GM21526 (cell line): ENCODE measurements around the gene ZNF488.

Experiments
- ATAC-seq: cut with Tn5 transposase; IDR thresholded peaks from one replicate; pipeline ENCODE4 v1.9.1; 2021; ENCODE audit warnings: moderate library complexity; ENCODE audit not compliant: unreplicated experiment, low FRiP score

Gene ZNF488

GRCh38 chr10:47334466-47335295 is 49.4 kb downstream of the ZNF488 start:
- ATAC-seq: no peak

- no peak for ATAC-seq
These were observed 50.6 kb downstream of the ZNF488 start for GRCh38 chr10:47333532-47333931.

GRCh38 chr10:47332946-47333345 is 51.1 kb downstream of the ZNF488 start:
- ATAC-seq: no peak

GRCh38 chr10:47332371-47332770 is 51.7 kb downstream of the ZNF488 start:
- no peak for ATAC-seq

- no peak for ATAC-seq
These were observed 52.1 kb downstream of the ZNF488 start for GRCh38 chr10:47331954-47332353.

- no peak for ATAC-seq
These were observed 52.6 kb downstream of the ZNF488 start for GRCh38 chr10:47331491-47331890.

GRCh38 chr10:47330804-47331203 is 53.3 kb downstream of the ZNF488 start:
- ATAC-seq: no peak

- no peak for ATAC-seq
These were observed 53.7 kb downstream of the ZNF488 start for GRCh38 chr10:47330366-47330765.

- ATAC-seq: no peak
These were observed 54.2 kb downstream of the ZNF488 start for GRCh38 chr10:47329855-47330254.

GRCh38 chr10:47326927-47327330 is 57.2 kb downstream of the ZNF488 start:
- ATAC-seq: no peak

- no peak for ATAC-seq
These were observed 57.7 kb downstream of the ZNF488 start for GRCh38 chr10:47326306-47326926.

GRCh38 chr10:47325303-47326291 is 58.5 kb downstream of the ZNF488 start:
- no peak for ATAC-seq

- no peak for ATAC-seq
These were observed 60.3 kb downstream of the ZNF488 start for GRCh38 chr10:47323636-47324296.

GRCh38 chr10:47323087-47323486 is 61.0 kb downstream of the ZNF488 start:
- no peak for ATAC-seq

GRCh38 chr10:47322300-47323061 is 61.6 kb downstream of the ZNF488 start, which contains the start of gene GDF2:
GDF2 (plus strand) TSS chr10:47322454; CDS start chr10:47322669, 215 bp downstream.
- no peak for ATAC-seq

- no peak for ATAC-seq
These were observed 62.4 kb downstream of the ZNF488 start for GRCh38 chr10:47321521-47322195.

GRCh38 chr10:47320812-47321211 is 63.3 kb downstream of the ZNF488 start:
- no peak for ATAC-seq

- no peak for ATAC-seq
These were observed 64.3 kb downstream of the ZNF488 start for GRCh38 chr10:47319784-47320183.

- no peak for ATAC-seq
These were observed 65.4 kb downstream of the ZNF488 start for GRCh38 chr10:47318706-47319105.
